NCI-H1092 (cell line): Measurements from ENCODE around the gene RPRML.
"Not testable (repeated sequence)": the region's sequence is repeated elsewhere in the genome, so short reads cannot be mapped to it uniquely, and the experiment has no call there.

ENCODE experiments used
- DNase-seq: peaks from one replicate; lab custom pipeline; 2025; lab: John Stamatoyannopoulos, UW

Gene RPRML

DNA sequence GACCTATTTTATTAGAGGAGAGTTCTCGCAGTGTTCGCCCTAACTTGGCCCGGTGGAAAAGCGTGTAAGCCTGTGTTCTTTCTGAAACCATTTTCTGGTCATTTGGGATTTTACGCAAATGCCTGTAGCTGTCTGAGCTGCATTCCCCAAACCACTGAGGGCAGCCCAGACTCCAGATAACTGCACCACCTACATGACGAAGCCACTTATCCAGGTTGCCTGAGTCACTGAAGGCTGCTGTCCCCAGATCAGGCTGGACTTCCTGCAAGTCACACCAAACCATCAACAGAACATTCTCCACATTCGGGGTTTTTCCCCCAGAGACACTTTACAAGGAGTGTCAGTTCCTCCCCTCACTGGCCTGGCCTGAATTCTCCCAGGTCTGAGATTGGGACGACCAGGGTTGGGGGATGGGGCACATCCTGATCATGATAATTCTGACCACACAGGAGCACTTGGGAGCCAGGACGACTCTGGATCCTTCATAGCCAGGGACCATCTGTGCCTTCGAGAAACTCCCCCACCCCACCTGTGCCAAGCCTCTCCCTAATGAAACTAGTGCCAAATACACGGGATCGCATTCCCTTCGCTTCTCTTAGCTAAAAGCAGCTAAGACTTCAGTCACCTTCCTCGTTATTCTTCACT, 2.3 kb downstream of the RPRML start:
- DNase-seq: no peak

DNA sequence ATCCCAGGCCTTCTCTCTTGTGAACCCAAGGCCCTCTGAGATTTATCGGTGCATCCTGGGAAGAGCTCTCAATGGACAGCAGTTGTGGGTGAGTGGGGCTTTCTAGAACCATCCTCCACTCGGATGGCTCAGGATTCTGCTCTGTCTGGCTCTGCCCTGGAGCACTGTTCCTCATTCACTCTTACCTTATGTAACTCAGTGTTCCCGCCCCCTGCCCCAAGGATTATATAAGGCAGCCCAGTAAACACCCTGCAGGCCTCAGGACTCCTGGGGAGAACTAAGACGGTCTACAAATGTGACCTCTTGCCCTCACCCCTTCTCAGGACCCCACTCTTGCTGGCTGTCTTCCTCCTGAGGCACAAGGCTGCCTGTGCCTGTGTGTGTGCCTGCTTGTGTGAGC, 3.8 kb downstream of the RPRML start:
- no peak for DNase-seq

DNA sequence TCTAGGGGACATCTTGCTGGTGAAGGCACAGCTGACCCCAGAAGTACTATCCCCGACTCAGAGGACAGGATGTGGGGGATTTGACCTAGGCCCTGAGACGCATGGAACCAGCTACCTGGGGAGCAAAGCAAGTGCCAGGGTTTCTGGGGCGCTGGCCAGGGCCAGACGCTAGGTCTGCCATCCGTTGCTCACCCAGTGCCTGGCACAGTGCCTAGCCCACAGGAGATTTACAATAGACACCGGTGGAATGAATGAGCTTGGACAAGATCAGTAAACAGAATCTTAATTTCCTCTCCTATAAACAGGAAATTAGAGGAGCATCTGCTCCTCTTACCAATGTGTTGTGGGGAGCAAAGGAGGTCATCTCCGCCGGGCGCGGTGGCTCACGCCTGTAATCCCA, 5.0 kb downstream of the RPRML start:
- DNase-seq: peak; percentile 29

DNA sequence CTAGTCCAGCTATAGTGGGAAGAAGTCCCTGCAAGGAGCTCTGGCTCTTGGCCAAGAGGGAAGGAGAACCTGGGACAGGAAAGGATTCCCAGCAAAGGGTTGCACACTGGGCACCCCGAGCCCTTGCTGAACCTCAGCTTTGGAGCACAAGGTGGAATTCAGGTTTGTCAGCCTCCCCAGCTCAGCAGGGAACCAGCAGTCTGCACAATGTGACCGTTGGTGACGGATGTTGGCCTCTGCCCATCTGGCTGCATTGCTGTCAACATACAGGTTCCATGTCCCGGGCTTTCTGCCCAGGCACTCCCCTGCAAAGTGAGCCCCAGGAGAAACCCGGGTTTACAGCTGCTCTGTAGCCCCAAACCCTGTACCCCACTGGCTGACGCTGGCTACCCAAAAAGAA, 6.7 kb downstream of the RPRML start:
- DNase-seq: peak; percentile 4

DNA sequence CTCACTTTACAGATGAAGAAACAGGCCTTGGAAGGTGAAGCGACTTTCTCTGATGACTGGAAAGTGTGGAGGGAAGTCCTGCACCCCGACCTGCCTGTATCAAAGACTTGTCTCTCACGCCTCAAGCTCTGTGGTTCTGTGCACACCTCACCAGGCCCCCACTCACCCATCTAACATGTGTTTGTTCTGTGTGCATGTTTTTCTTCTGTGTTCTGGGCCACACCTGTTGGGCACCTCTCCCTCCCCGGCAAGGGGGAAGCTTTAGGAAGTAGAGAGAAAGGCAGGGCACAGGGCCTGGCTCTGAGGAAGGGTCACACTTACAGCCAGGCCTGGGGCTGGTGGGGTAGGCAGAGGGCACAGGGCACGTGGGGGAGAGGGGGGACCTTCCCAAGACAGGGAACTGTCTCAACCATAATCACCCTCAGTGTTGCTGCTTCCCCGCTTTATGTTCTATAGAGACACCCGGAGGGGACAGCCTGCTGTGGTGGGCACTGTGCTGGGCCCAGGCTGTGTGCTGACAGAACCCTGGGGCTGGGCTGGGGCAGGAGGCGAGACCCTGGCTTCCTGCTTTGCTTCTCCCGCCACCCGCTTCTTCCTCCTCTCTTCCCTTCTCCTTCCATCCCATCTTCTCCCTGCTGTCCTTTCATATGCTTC, 7.3 kb downstream of the RPRML start:
- DNase-seq: no peak

DNA sequence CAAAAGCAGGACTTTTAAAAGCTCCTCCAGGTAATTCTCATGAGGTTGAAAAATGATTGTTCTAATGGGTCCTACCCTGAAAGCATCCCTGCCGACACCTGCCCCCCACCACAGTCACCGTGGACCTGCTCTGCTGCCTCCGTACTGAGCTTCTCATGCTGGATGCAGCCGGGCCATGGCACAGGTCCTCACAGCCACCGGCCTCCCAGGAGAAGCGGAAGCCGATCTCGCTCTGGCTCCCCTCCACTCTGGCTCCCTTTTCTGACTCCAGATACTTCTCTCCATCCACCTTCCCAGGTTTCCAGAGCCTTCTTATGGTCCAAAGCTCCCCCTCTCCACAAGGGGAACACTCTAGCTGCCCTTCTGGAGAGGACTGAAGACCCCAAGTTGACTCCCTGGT, 10.2 kb downstream of the RPRML start:
- DNase-seq: no peak

DNA sequence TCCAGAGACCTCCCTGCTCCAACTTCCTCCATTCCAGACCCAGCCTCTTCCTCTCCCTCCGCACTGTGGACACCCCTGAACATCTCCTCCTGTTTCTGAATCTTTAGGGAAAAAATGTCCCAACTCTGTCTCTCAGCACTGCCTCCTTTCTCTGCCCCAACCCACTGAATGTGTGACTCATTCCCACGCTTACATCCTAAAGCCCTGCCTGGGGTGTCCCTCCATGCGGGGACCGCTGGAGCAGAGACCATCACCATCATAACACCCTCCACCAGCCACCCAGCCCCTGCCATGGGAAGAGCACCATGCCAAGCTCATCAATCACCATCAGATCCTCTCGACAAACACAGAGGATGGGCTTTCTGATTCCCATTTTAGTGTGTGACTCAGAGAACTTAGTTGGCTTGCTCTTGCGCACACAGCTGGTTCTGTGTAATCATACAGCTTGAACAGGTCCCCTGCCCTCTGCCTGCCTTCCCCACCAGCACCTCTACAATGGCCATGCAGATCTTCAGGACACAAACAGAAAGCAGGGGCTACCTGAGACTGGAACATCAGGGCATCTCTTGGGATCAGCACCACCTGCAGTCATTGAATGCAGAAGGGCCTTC, 10.7 kb downstream of the RPRML start:
- no peak for DNase-seq

DNA sequence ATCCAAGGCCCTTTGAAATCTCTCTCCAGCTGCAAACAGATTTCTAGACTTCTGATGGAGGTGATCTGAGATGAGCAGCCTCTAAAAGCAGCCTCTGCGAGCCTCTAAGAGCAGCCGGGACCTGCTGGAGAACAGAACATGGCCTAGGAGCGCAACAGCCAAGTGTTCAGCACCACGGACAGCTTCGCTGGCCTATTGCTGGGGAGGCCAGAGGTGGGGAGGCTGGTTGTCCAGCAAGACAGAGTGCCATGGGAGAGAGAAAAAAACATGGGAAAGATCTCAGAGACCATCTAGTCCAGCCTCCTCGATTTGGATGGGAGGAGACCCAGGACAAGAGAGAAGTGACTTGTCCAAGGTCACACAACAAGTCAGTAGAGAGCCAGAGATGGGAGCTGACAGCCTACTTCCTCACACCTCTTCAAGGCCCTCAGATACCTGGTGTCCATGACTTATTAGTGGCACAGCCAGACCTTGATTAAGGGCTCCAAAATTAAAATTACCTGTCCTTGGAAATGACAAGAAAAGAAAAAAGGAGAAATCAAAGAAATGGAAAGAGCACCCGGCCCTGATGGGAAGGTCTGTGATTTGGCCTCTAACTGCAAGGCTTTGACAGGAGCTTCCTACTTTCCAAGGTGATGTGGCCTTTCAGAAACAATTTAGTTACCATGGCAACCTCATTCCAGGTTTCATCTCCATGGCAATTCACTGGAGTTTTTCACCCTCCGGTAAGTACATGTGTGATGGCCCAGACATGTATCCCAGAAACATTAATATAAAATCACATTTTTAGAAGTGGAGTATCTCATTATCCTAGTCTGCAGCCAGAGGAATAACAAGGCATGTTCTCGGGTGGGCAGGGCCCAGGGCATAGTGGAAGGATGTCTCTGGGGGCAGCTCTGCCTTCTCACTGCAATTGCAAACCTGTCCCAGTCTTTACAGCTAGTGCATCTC, 14.5 kb downstream of the RPRML start:
- DNase-seq: no peak

DNA sequence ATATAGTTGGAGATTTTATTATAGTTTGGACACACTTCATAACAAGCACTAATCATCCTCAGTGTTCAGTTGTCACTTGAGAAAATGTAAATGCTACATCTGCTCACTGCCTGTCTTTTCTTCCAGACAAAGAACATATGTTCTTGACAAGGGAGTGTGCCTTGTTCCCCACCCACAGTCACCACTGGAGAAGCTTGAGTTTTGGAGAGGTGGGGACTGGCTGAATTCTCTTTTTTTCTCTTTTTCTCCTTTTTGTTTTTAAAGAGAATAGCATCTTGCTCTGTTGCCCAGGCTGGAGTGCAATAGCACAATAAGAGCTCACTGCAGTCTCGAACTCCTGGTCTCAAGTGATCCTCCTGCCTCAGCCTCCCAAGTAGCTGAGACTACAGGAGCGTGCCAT, 15.5 kb downstream of the RPRML start:
- DNase-seq: no peak

DNA sequence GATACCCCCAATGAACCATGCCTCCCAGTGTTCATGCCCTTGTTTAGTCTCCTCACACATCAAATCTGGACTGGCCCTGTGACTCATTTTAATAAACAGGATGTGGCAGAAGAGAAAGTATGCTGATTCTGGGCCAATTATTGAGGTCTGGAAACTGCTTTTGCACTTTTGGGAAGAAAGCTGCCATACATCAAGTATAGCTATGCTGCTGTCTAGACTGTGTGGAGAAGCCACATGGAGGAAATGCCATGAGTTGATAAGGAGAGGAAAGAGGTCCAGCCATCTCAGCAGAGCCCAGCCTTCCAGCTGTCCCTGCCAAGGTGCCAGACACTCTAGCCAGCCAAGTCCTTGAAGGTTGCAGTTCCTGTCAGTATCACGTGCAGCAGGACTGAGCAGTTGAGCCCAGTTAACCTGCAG, 16.7 kb downstream of the RPRML start:
- DNase-seq: no peak

DNA sequence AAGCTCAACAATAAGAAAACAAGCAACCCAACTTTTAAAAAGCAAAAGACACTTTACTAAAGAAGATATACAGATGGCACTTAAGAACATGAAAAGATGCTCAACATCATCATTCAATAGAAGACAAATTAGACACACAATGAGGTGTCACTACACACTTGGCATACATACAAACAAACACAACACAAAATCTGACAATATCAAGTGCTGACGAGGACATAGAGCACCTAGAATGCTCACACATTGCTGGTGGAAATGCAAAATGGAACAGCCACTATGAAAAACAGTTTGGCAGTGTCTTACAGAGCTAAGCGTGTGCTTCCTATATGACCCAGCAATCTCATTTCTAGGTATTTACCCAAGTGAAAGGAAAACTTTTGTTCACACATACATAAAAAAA, 18.9 kb downstream of the RPRML start:
- no peak for DNase-seq

DNA sequence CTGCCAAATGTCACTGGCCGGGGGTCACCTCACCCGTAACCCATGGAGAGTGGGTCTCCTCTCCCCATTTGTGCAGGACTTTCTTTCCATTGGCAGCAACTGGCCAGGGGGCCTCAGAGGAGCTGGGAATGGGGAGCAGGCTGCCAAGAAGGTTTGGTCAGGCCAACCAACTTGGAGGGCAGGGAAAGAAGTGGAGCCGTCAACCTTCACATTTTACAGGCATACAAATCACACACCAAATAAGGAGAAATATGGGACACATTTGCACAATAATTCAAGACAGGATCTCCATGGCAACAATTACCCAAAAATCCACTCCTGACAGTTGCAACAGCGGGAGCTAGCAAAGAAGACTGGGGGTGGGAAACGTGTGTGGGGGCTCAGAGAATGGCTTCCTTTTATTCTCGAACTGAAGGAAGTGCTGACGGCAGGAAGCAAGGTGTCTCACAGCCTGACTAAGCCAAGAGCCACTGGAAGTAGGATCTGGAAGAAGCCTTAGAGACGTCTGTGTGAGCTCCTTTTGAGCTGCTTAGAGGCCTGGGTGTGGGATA, 20.9 kb downstream of the RPRML start:
- DNase-seq: no peak

DNA sequence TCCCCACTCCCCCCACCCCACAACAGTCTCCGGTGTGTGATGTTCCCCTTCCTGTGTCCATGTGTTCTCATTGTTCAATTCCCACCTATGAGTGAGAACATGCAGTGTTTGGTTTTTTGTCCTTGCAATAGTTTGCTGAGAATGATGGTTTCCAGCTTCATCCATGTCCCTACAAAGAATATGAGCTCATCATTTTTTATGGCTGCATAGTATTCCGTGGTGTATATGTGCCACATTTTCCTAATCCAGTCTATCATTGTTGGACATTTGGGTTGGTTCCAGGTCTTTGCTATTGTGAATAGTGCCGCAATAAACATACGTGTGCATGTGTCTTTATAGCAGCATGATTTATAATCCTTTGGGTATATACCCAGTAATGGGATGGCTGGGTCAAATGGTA, 25.9 kb downstream of the RPRML start:
- not testable (repeated sequence) for DNase-seq

DNA sequence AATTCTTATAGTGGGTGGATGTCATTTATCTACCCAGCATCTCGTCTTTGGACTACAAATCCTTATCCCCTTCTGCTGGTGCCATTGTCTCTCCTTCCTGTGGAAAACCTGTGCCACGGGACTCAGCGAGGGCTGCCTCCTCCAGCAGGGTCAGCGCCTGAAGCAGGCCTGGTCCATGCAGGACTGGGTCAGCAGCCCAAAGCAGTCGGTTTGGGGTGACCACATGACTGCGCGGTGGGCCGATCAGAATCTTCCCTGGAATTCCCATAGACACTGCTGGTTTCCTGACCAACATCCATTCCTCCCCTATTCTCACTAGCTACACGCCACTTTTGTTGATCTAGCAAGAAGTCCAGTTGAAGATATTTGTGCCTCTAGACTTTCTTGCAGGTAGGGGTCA, 26.9 kb downstream of the RPRML start:
- no peak for DNase-seq

DNA sequence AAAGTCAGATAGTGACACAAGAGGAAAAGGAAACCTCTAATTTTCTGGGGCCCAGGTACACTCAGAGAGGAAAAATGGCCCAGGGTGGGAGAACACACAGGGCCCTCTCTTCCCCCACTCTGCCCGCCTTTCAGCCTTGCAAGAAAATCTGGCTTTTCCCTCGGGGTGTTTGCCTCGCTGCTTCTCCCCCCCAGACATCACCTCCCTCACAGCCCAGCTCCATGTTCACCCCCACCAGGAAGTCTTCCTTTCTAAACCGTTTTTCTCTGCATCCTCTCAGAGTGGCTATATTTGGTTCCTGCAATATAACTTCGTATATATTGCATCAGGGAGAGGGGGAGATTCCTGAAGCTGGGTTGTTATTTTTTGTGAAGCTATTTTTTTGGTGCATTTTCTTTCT, 27.3 kb downstream of the RPRML start:
- no peak for DNase-seq

DNA sequence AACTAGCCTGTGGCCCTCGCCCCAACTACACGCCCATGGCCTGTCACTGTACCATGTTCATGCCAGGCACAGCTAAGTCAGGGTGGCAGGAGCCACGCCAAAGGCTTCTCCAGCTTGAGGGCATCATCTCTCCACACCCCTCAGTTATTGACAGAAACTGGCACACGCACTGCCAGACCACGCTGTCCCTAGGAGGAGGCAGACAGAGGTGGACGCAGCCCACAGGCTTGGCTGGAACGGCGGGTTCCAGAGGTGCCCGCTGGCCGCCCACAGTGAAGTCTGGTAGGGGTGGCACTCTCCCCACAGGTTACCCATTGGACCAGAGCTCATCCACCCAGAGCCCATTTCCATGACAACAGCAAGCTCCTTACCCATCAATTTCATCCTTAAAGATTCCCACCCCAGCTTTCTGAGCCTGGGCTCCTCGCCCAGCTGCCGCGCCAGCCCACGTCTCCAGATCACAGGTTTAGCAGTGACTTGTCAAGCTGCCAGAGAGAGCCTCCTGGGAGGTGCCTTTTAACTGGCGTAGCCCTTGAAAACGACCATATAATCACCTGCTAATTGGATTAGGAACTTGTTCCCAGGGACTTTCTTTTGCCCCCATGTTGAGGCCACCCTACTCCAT, 27.9 kb downstream of the RPRML start:
- peak; percentile 15 for DNase-seq

DNA sequence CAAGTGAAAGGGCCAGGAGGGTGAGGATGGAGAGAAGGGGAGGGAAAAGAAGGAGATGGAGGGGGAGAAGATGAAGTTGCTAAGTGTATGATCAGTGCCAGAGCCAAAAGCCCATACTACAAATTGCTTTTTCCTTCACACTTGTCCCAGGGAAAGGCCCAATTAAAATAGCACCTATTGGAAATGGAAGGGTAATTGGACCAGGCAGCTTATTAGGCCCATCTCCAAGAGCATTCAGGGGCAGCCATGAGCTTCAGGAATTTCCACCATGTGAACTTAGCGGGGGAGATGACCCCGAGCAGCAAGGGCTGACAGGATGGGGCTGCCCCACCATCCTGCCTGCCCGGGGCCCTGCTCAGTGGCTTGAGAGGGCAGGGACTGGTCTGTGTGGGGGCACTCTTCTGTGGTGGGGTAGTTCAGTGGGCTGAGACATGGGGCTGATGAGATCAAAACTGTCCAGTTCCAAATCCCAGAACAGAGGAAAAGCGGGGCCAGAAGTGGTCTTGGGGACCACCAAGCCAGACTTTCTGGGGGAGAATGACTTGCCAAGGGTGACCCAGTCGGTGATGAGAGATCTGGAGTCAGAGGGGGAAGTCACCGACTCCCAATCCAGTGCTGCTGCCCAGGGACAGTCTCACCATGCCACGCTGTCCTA, 28.6 kb downstream of the RPRML start:
- no peak for DNase-seq

DNA sequence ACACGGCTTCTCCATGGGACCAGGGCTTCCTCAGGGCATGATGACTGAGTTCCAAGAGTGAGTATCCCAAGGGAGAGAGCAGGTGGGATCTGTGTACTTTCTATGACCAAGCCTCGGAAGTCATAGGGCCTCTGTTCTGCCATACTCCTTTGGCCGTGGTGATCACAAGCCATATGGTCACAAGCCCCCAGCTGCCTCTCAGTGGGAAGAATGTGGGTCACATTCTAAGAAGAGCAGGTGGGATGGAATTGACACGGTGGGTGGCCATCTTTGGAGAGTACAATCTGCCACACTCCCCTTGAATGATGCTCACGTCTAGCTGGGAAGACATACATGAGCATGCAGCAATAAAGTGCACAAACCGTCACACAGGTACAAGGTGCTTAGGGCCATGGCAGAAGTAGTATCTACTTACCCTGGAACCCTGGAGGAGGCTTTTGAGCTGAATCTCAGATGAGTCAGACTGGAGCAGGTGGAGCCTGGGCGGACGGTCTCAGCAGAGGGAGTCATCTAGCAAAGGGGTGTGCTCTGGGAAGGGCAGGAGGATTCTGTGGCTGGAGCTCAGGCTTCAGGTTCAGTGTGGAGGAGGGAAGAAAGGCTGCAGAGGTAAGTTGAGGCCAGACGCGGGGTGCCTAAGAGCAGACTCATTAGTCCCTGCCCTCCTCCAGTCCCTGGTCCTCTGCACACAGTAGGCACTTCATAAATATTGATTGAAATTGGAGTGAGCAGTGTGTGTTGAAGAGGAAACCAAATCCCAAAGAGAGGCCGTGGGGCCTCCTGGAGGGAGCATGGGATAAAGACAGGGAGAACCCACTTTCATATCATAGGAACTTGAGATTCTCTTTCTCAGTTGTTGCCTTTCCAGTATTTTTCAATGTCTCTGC, 29.5 kb downstream of the RPRML start:
- DNase-seq: no peak

DNA sequence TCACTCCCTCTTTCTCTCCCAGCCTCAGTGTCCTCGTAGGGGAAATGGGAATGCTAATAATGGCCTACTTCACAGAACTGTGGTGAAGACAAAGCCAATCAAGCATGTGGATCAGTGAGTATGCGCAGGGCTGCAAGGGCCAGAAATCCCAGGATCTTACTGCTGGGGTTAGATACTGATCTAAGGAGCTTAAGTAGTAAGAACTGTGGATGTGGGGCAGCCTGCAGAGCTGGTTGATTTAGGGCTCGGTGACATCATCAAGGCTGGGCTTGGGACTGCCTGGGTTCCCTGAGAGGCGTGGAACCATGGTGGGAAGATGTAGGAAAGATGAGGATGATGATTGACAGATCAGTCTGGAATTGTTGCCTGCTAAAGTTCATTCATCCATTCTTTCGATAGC, 30.5 kb downstream of the RPRML start:
- DNase-seq: no peak

DNA sequence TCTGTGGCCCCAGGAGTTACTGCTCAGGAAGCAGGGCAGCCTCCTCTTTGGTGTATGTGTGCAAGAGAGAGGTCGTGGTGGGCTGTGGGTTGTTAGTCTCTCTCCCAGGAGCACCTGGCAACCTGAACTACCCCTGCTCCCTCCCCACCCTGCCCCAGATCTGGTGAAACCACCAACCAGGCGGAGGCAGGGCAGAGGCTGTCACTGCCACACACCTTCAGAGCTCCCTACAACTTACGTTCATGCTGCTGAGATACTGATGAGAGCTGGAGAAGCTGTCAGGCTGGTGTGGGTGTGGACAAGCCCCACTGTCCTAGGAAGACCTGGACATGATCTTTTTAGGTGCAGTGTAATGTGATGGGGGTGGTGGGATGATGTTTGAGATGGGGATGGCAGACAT, 31.8 kb downstream of the RPRML start:
- DNase-seq: no peak
